ENCODE results near the gene MTCL1.
A peak's percentile ranks its signal among the peaks of the same experiment; 100 is the strongest.

MTCL1 gene

DNA sequence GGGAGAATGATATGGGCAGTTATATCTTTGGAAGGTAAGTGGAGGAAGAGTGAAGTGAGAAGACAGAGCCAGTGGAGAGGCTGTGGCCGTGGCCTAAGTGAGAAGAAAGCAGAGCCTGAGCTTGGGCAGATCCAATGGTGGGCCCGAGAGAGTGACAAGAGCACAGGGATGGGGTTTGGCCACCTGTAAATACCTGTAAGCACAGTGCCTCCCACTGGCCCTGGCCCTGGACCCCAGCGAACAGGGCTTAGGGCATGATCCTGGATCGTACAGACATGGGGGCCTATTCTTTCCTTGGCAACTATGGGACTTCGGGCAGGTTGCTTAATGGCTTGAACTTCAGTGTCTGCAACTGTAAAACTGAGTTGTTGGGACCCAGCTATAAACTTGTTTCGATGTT lies 44.1 kb downstream of the MTCL1 start:
- Histone ChIP-seq H3K27ac (no peak overlapping the region), H3K4me3 (no peak overlapping the region)
- peak; percentile 45 for DNase-seq (ENCODE audit: low spot score)
- TF ChIP-seq, protein P1, sequence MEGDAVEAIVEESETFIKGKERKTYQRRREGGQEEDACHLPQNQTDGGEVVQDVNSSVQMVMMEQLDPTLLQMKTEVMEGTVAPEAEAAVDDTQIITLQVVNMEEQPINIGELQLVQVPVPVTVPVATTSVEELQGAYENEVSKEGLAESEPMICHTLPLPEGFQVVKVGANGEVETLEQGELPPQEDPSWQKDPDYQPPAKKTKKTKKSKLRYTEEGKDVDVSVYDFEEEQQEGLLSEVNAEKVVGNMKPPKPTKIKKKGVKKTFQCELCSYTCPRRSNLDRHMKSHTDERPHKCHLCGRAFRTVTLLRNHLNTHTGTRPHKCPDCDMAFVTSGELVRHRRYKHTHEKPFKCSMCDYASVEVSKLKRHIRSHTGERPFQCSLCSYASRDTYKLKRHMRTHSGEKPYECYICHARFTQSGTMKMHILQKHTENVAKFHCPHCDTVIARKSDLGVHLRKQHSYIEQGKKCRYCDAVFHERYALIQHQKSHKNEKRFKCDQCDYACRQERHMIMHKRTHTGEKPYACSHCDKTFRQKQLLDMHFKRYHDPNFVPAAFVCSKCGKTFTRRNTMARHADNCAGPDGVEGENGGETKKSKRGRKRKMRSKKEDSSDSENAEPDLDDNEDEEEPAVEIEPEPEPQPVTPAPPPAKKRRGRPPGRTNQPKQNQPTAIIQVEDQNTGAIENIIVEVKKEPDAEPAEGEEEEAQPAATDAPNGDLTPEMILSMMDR (IDR thresholded peaks at IDR 0.05): no peak

- TF ChIP-seq, protein P1 (IDR thresholded peaks at IDR 0.05): no peak
- Histone ChIP-seq H3K27ac (no peak overlapping the region), H3K4me3 (no peak overlapping the region)
- peak; percentile 52 for DNase-seq (ENCODE audit: low spot score)
Observed at GRCh38 chr18:8750954-8751415, 45.6 kb downstream of the MTCL1 start.

DNA sequence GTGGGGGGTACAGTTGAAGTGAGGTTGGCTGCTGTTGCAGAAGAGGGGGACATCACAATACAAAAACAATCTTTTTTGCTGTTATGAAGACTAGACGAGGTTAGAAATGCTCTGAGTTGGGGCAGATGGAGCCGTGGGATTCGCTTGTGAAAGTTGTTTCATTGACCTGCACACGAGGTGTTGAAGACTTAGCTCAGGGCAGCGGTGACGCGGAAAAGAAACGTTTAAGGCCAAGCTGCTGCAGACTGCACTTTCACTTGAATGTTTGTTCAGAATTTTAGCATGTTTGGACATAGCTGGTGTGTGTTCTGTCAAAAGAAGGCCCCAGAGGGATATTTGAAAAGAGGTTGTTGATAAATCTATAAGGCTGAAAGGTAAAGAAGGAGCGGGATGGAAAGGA lies 46.3 kb downstream of the MTCL1 start:
- no peak overlapping the region for H3K4me3 ChIP-seq
- no peak overlapping the region for H3K27ac ChIP-seq
- TF ChIP-seq, protein P1 (IDR thresholded peaks at IDR 0.05): no peak
- DNase-seq (ENCODE audit: low spot score): peak; percentile 38

DNA sequence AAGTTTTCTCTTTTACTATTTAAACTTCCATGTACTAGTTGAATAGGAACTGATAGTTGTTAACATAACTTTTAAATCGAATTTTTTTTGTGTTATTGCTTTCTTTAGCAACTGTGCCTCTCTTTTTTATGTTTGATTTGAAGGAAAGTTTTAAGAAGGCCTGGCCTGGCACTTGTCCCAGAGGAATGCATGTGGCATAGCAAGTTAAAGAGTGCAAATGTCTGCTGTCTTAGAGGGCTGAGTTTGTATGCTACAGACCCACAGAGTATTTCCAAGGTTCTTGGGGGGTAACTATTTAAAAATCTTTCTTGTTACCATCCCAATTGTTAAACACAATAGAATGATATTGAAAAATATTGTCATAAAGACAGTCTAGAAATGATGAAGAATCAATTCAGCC lies 47.0 kb downstream of the MTCL1 start:
- no peak overlapping the region for H3K4me3 ChIP-seq
- no peak overlapping the region for H3K27ac ChIP-seq
- no peak for DNase-seq (ENCODE audit: low spot score)
- TF ChIP-seq, protein P1 (IDR thresholded peaks at IDR 0.05): no peak

- H3K27ac ChIP-seq: no peak overlapping the region
- peak; percentile 11 for DNase-seq (ENCODE audit: low spot score)
- no peak overlapping the region for H3K4me3 ChIP-seq
- TF ChIP-seq, protein P1 (IDR thresholded peaks at IDR 0.05): no peak
Observed at GRCh38 chr18:8754995-8755960, 49.9 kb downstream of the MTCL1 start.

- Histone ChIP-seq H3K4me3 (no peak overlapping the region), H3K27ac (no peak overlapping the region)
- peak; percentile 5 for DNase-seq (ENCODE audit: low spot score)
- TF ChIP-seq, protein P1 (IDR thresholded peaks at IDR 0.05): no peak
Observed at GRCh38 chr18:8756571-8756970, 51.2 kb downstream of the MTCL1 start.

All from coronary artery (tissue), 2 donors.